K562 (cell line): ENCODE results near the gene ELFN2. TPM values are rescaled to one million over a fixed set of nuclear protein-coding genes. Genes with fewer than 3 reads are reported as not detected.

Experiments
- ATAC-seq: fragments of 200-7000 bp; cut with Tn5 transposase; 3 replicates; pipeline ENCODE4 v1.9.1; 2020; ENCODE audit warnings: moderate library complexity
- BruUV-seq: library from RNA; stranded (reverse); fragments of 400-500 nt; replicated peaks from 2 replicates; lab custom pipeline; 2021; lab: Mats Ljungman, UMichigan
- CTCF ChIA-PET: fragments of 300-600 bp; formaldehyde crosslinking; extraction: SDS; loops from one replicate; lab custom pipeline; 2021; ENCODE audit warnings: low intra/inter-chr PET ratio; lab: Yijun Ruan, JAX
- POLR2A ChIA-PET: fragments of 300-600, 350-650 bp; sonication (Branson Sonifier 250); formaldehyde crosslinking; extraction: SDS; loops from one replicate; lab custom pipeline; 2021; ENCODE audit warnings: antibody characterized with exemption, inconsistent platforms; lab: Yijun Ruan, JAX
- DNase-seq, 4 experiments: peaks; one replicate each; pipeline versions ENCODE4 v3.0.0 to v3.0.0-alpha.2; 2011 to 2018; ENCODE audit warnings: low spot score in 3 of 4, mixed read lengths in 3 of 4; ENCODE audit errors: extremely low read depth in 1 of 4
- FAIRE-seq: peaks from 2 replicates; lab custom pipeline; 2011; peaks lifted over from hg19 to GRCh38; lab: Jason Lieb, UNC
- H2AFZ ChIP-seq: 2 replicates; pipeline ENCODE4 v1.6.0; 2011; ENCODE audit warnings: low read depth, low read length, control low read depth, inconsistent platforms
- H3K27ac ChIP-seq: fragments of 200-600 bp; 3 replicates; pipeline ENCODE4 v1.8.0; 2011; ENCODE audit warnings: low read depth, mild to moderate bottlenecking, control low read depth, inconsistent platforms, low read length, moderate library complexity, mixed read lengths; ENCODE audit errors: extremely low read depth
- H3K27me3 ChIP-seq, 2 experiments: fragments of 300-600 bp in 1 of 2; 2 replicates in 1 of 2; 3 replicates in 1 of 2; pipeline versions ENCODE4 v1.6.0 to v1.8.0; 2011; ENCODE audit warnings: inconsistent platforms in 2 of 2, low read length in 2 of 2, mild to moderate bottlenecking in 1 of 2, mixed read lengths in 1 of 2, moderate library complexity in 1 of 2; ENCODE audit not compliant: control insufficient read depth in 2 of 2, insufficient read depth in 2 of 2
- H3K36me3 ChIP-seq: fragments of 300-600 bp; 3 replicates; pipeline ENCODE4 v1.8.0; 2011; ENCODE audit warnings: mild to moderate bottlenecking, low read length, inconsistent platforms; ENCODE audit not compliant: control insufficient read depth, insufficient read depth
- H3K4me1 ChIP-seq, 2 experiments: fragments of 200-600 bp in 1 of 2; replicated peaks in 1 of 2; 2 replicates in 1 of 2; 3 replicates in 1 of 2; pipeline versions ENCODE4 v1.5.1 to v1.8.0; 2011; ENCODE audit warnings: inconsistent platforms in 2 of 2, low read length in 2 of 2, mild to moderate bottlenecking in 1 of 2, mixed read lengths in 1 of 2, moderate library complexity in 1 of 2; ENCODE audit not compliant: control insufficient read depth in 2 of 2, insufficient read depth in 2 of 2
- H3K4me2 ChIP-seq: 2 replicates; pipeline ENCODE4 v1.6.1; 2011; ENCODE audit warnings: low read length, control low read depth, inconsistent platforms, mixed read lengths; ENCODE audit not compliant: insufficient read depth
- H3K4me3 ChIP-seq: fragments of 200-600 bp; sonication (generic), shearing (Covaris generic); 2 replicates; pipeline ENCODE4 v1.5.1; 2016; ENCODE audit warnings: control low read depth, inconsistent platforms
- H3K79me2 ChIP-seq: fragments of 200-600 bp; 3 replicates; pipeline ENCODE4 v1.8.0; 2011; ENCODE audit warnings: low read length, inconsistent platforms; ENCODE audit not compliant: control insufficient read depth, insufficient read depth
- H3K9ac ChIP-seq, 2 experiments: 2 replicates each; pipeline versions ENCODE4 v1.6.0 to v1.6.1; 2011; ENCODE audit warnings: low read depth in 2 of 2, low read length in 2 of 2, control low read depth in 1 of 2, inconsistent platforms in 1 of 2, mild to moderate bottlenecking in 1 of 2, mixed read lengths in 1 of 2; ENCODE audit not compliant: insufficient read depth in 1 of 2
- H3K9me1 ChIP-seq: one replicate; pipeline ENCODE4 v1.6.0; 2011; ENCODE audit warnings: inconsistent platforms, mild to moderate bottlenecking, low read length, moderate library complexity; ENCODE audit not compliant: control insufficient read depth, insufficient read depth
- H3K9me3 ChIP-seq: replicated peaks from 2 replicates; pipeline ENCODE4 v1.5.1; 2011; ENCODE audit warnings: low read depth, low read length, inconsistent platforms; ENCODE audit not compliant: control insufficient read depth, insufficient read depth
- H4K20me1 ChIP-seq: replicated peaks from 2 replicates; pipeline ENCODE4 v1.6.1; 2011; ENCODE audit warnings: low read length, inconsistent platforms, mixed read lengths; ENCODE audit not compliant: control insufficient read depth, insufficient read depth
- CCAR2 ChIP-seq: fragments of 200-400 bp; formaldehyde crosslinking; IDR thresholded peaks from 2 replicates; pipeline ENCODE4 v1.6.1; 2017; ENCODE audit warnings: mild to moderate bottlenecking, low read depth, low read length
- HDGF ChIP-seq: fragments of 450-650 bp; IDR thresholded peaks from 2 replicates; pipeline ENCODE4 v1.6.1; 2016
- HLTF ChIP-seq: fragments of 450-650 bp; IDR thresholded peaks from 2 replicates; pipeline ENCODE4 v1.6.1; 2016
- MAZ ChIP-seq, 2 experiments: fragments of 450-650 bp in 1 of 2; sonication (generic) in 1 of 2; formaldehyde crosslinking; IDR thresholded peaks in 1 of 2; conservative IDR thresholded peaks in 1 of 2; 2 replicates each; pipeline versions ENCODE4 v1.4.0 to v1.5.0; 2020; ENCODE audit warnings: mild to moderate bottlenecking in 1 of 2, missing genetic modification reagents in 1 of 2
- MYBL2 ChIP-seq, 2 experiments: fragments of 450-650 bp in 1 of 2; sonication (generic) in 1 of 2; formaldehyde crosslinking in 1 of 2; IDR thresholded peaks; 2 replicates each; pipeline versions ENCODE4 v1.6.1 to v1.8.1; 2017 to 2022; ENCODE audit warnings: borderline replicate concordance in 1 of 2, inconsistent platforms in 1 of 2, low read depth in 1 of 2, mild to moderate bottlenecking in 1 of 2, missing genetic modification reagents in 1 of 2, moderate library complexity in 1 of 2
- SRSF3 ChIP-seq: fragments of 200-400 bp; formaldehyde crosslinking; IDR thresholded peaks from 2 replicates; pipeline ENCODE4 v1.6.1; 2016; ENCODE audit warnings: mild to moderate bottlenecking, low read length, moderate library complexity; ENCODE audit not compliant: insufficient read depth
- ZFP1 ChIP-seq: fragments of 450-650 bp; formaldehyde crosslinking; IDR thresholded peaks from 2 replicates; pipeline ENCODE4 v1.4.0; 2020; ENCODE audit warnings: mild to moderate bottlenecking, mixed read lengths
- ZNF41 ChIP-seq: fragments of 250-450 bp; sonication (Bioruptor Pico); conservative IDR thresholded peaks from 2 replicates; pipeline ENCODE4 v1.4.0; 2020; ENCODE audit warnings: mild to moderate bottlenecking
- WGBS: fragments of 100-300 bp; shearing (Covaris generic); methylation state at CpG from one replicate; pipeline ENCODE4 v1.1.6; 2016; ENCODE audit warnings: low coverage, mixed read lengths; ENCODE audit not compliant: insufficient coverage; ENCODE audit errors: missing lambda C conversion rate; 5-methylcytosine and 5-hydroxymethylcytosine counted together
- in situ Hi-C: fragments of 300-500 bp; cut with MboI; formaldehyde crosslinking; loops from 4 replicates; pipeline ENCODE4 v1.15.0; 2018; ENCODE audit warnings: inconsistent platforms, mixed read lengths
- intact Hi-C: fragments of 100-400 bp; cut with micrococcal nuclease; formaldehyde crosslinking; loops from 2 replicates; pipeline ENCODE4 v1.14.2; 2022
- polyA plus RNA-seq, 8 experiments: library from polyadenylated mRNA; depleted of rRNA in 4 of 8; stranded (reverse) in 5 of 8; unstranded in 3 of 8; fragments of >200 nt; fragmentation: Nextera tagmentation in 2 of 8; fragmentation: Illumina TruSeq in 1 of 8; extraction: Ambion mirVana in 2 of 8; extraction: Trizol in 1 of 8; gene quantifications; 2 replicates each; pipeline versions ENCODE4 v1.2.1 to v1.2.3, GENCODE V29; 2011 to 2014; ENCODE audit warnings: inconsistent platforms in 1 of 8, missing spikeins in 1 of 8
- total RNA-seq, 7 experiments: library from RNA; depleted of rRNA in 6 of 7; stranded (reverse); fragments of >200 nt in 6 of 7; fragmentation: Illumina TruSeq in 2 of 7; extraction: Trizol in 2 of 7; gene quantifications; 2 replicates each; pipeline versions ENCODE4 v1.2.1 to v1.2.3, GENCODE V29; 2011 to 2021; ENCODE audit warnings: low replicate concordance in 1 of 7
- TF ChIP-seq, protein P1 (sequence below): fragments of 250-450 bp; sonication (Bioruptor Pico); IDR thresholded peaks from 2 replicates; pipeline ENCODE4 v1.9.0; 2021; ENCODE audit warnings: mild to moderate bottlenecking
- TF ChIP-seq, protein P2 (sequence below): sonication (generic); formaldehyde crosslinking; IDR thresholded peaks from 2 replicates; pipeline ENCODE4 v1.8.1; 2023; ENCODE audit warnings: mild to moderate bottlenecking, missing genetic modification reagents
- TF ChIP-seq, protein P3 (sequence below): sonication (generic); formaldehyde crosslinking; IDR thresholded peaks from 2 replicates; pipeline ENCODE4 v1.9.0; 2022; ENCODE audit warnings: mild to moderate bottlenecking, missing genetic modification reagents
- TF ChIP-seq, protein P4 (sequence below), 2 experiments: fragments of 150-350 bp in 1 of 2; IDR thresholded peaks; 2 replicates each; pipeline ENCODE4 v1.6.1; 2012 to 2016; ENCODE audit warnings: low read depth in 2 of 2, low read length in 2 of 2, mild to moderate bottlenecking in 1 of 2, moderate library complexity in 1 of 2

ELFN2 gene
- total and polyA plus RNA-seq, 9 of the 15 experiments (the other 6 are each of a cell fraction or from before 2014, with no cell fraction given): not detected

DNA sequence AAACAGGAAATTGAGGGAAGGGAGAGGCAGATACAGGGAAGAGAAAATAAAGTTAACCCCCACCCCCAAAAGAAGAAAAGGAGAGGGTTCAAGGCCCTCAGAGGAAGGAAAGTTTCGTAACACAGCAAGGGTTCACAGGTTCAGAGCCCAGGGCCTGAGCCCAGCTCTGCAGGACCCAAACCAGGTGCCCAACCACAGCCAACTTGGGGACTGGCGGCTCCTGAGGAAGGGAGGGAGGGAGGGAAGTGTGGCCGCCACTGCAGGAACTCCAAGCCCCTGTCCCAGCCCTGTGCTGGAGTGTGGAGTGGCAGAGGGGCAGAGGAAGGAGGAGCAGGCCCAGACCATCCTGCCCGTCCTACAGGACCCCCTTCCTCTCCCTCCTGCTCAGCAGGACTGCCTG is 59.2 kb downstream of the ELFN2 start:
- no peak overlapping the region for H3K4me2 ChIP-seq
- no peaks in the 10 kb centered on the region for H3K36me3 ChIP-seq
- H3K9ac ChIP-seq: no peak overlapping the region
- H3K4me1 ChIP-seq: peaks cover 0 to 7% of the 10 kb centered on the region in 2 experiments; a peak in 2 of 5 replicates
- intact Hi-C loops (no loop called here), in situ Hi-C loops (no loop called here)
- no peak overlapping the region for H3K27ac ChIP-seq
- no TSS peak for BruUV-seq
- DNase-seq: no peak
- no peaks in the 10 kb centered on the region for H3K9me3 ChIP-seq
- TF ChIP-seq MAZ (CRISPR knock-in tag; conservative IDR thresholded peaks at IDR 0.05 in 1 of 2, IDR thresholded peaks at IDR 0.05 in 1 of 2) (no peak), HDGF (no peak), ZNF41 (CRISPR knock-in tag) (no peak), SRSF3 (no peak), MYBL2 (IDR thresholded peaks at IDR 0.05; ENCODE audit: low read depth) (no peak), MYBL2 (CRISPR knock-in tag; IDR thresholded peaks at IDR 0.05; ENCODE audit: borderline replicate concordance) (no peak), HLTF (no peak), ZFP1 (CRISPR knock-in tag) (no peak), CCAR2 (no peak)
- TF ChIP-seq, protein P1, sequence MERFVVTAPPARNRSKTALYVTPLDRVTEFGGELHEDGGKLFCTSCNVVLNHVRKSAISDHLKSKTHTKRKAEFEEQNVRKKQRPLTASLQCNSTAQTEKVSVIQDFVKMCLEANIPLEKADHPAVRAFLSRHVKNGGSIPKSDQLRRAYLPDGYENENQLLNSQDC (CRISPR knock-in tag): no peak
- TF ChIP-seq, protein P2, sequence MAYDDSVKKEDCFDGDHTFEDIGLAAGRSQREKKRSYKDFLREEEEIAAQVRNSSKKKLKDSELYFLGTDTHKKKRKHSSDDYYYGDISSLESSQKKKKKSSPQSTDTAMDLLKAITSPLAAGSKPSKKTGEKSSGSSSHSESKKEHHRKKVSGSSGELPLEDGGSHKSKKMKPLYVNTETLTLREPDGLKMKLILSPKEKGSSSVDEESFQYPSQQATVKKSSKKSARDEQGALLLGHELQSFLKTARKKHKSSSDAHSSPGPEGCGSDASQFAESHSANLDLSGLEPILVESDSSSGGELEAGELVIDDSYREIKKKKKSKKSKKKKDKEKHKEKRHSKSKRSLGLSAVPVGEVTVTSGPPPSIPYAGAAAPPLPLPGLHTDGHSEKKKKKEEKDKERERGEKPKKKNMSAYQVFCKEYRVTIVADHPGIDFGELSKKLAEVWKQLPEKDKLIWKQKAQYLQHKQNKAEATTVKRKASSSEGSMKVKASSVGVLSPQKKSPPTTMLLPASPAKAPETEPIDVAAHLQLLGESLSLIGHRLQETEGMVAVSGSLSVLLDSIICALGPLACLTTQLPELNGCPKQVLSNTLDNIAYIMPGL (CRISPR knock-in tag): no peak
- TF ChIP-seq, protein P3, sequence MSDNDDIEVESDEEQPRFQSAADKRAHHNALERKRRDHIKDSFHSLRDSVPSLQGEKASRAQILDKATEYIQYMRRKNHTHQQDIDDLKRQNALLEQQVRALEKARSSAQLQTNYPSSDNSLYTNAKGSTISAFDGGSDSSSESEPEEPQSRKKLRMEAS: no peak
- TF ChIP-seq, protein P4, sequence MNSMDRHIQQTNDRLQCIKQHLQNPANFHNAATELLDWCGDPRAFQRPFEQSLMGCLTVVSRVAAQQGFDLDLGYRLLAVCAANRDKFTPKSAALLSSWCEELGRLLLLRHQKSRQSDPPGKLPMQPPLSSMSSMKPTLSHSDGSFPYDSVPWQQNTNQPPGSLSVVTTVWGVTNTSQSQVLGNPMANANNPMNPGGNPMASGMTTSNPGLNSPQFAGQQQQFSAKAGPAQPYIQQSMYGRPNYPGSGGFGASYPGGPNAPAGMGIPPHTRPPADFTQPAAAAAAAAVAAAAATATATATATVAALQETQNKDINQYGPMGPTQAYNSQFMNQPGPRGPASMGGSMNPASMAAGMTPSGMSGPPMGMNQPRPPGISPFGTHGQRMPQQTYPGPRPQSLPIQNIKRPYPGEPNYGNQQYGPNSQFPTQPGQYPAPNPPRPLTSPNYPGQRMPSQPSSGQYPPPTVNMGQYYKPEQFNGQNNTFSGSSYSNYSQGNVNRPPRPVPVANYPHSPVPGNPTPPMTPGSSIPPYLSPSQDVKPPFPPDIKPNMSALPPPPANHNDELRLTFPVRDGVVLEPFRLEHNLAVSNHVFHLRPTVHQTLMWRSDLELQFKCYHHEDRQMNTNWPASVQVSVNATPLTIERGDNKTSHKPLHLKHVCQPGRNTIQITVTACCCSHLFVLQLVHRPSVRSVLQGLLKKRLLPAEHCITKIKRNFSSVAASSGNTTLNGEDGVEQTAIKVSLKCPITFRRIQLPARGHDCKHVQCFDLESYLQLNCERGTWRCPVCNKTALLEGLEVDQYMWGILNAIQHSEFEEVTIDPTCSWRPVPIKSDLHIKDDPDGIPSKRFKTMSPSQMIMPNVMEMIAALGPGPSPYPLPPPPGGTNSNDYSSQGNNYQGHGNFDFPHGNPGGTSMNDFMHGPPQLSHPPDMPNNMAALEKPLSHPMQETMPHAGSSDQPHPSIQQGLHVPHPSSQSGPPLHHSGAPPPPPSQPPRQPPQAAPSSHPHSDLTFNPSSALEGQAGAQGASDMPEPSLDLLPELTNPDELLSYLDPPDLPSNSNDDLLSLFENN (IDR thresholded peaks at IDR 0.05; ENCODE audit: low read depth in 2 of 2, low read length in 2 of 2): no peak
- CTCF ChIA-PET: no interaction called here
- POLR2A ChIA-PET: interaction anchor here (1.1 kb wide), 1 partner anchor 18 kb away, joined by 3 read pairs; no protein-coding TSS in a partner anchor
- no peaks in the 10 kb centered on the region for H3K79me2 ChIP-seq
- peaks cover 0 to 55% of the 10 kb centered on the region in 2 experiments; a peak in 3 of 5 replicates for H3K27me3 ChIP-seq
- ATAC-seq: no peak
- H4K20me1 ChIP-seq: no peaks in the 10 kb centered on the region
- no peak overlapping the region for H3K4me3 ChIP-seq
- WGBS: 17% methylated on average over 1 of the region's 4 CpGs
- H3K9me1 ChIP-seq: no peaks in the 10 kb centered on the region
- no peak for FAIRE-seq
- H2AFZ ChIP-seq: no peak overlapping the region
